Ovary (tissue), 9 donors: ENCODE measurements around the gene SLAMF9. TPM values are rescaled to one million over a fixed set of nuclear protein-coding genes. Genes with fewer than 3 reads are reported as not detected.

Source experiments
- DNase-seq, 5 donors: peaks; one replicate each; pipeline ENCODE4 v3.0.0-alpha.2; 2019 to 2020
- H3K27ac ChIP-seq, 2 donors: fragments of 200-600 bp; one replicate each; pipeline versions ENCODE4 v1.5.1 to v1.8.0; 2019 to 2022
- H3K27me3 ChIP-seq: fragments of 200-600 bp; one replicate; pipeline ENCODE4 v1.8.0; 2022
- H3K36me3 ChIP-seq: fragments of 200-600 bp; sonication (generic); one replicate; pipeline ENCODE4 v1.5.1; 2019
- H3K4me1 ChIP-seq: one replicate; pipeline ENCODE4 v1.8.1; 2013; ENCODE audit warnings: mild to moderate bottlenecking, moderate library complexity; ENCODE audit not compliant: insufficient read depth
- H3K4me3 ChIP-seq: fragments of 200-600 bp; sonication (generic); one replicate; pipeline ENCODE4 v1.5.1; 2017
- H3K9me3 ChIP-seq, 2 donors: fragments of 200-600 bp in 1 of 2; sonication (generic) in 1 of 2; one replicate each; pipeline versions ENCODE4 v1.5.1 to v1.8.1; 2013 to 2019; ENCODE audit warnings: mild to moderate bottlenecking in 1 of 2, moderate library complexity in 1 of 2
- CTCF ChIP-seq, 3 donors: fragments of 450-650 bp in 2 of 3; fragments of 200-600 bp in 1 of 3; IDR thresholded peaks; one replicate each; pipeline versions ENCODE4 v1.5.1 to v1.8.0; 2016 to 2022; ENCODE audit warnings: antibody characterized with exemption in 3 of 3, mild to moderate bottlenecking in 1 of 3
- EP300 ChIP-seq: sonication (generic); formaldehyde crosslinking; IDR thresholded peaks from one replicate; pipeline ENCODE4 v1.6.1; 2017; ENCODE audit warnings: antibody characterized with exemption
- POLR2A ChIP-seq: fragments of 450-650 bp; IDR thresholded peaks from one replicate; pipeline ENCODE4 v1.6.1; 2017; ENCODE audit warnings: antibody characterized with exemption, mild to moderate bottlenecking, moderate library complexity
- WGBS, 3 donors: extraction: QIAGEN DNeasy Blood & Tissue Kit in 1 of 3; methylation state at CpG; one replicate each; pipeline versions ENCODE4 v1.1.5 to v1.1.7; 2013 to 2017; 5-methylcytosine and 5-hydroxymethylcytosine counted together
- intact Hi-C, 4 donors: fragments of 100-400 bp; cut with DNase I; formaldehyde crosslinking; loops; one replicate each; pipeline versions ENCODE4 v1.11.0 to v1.15.1; 2022 to 2023
- polyA plus RNA-seq, 2 donors: library from polyadenylated mRNA; stranded (reverse); fragments of 200-250 nt in 1 of 2; fragments of 350-450 nt in 1 of 2; fragmentation: Illumina TruSeq in 1 of 2; extraction: RNeasy Lipid Tissue Mini Kit (QIAGEN cat#74804) in 1 of 2; gene quantifications; one replicate each; pipeline ENCODE4 v1.2.3, GENCODE V29; 2013 to 2014
- total RNA-seq, 7 donors: library from RNA; depleted of rRNA in 2 of 7; stranded (reverse); fragments of >200 nt in 2 of 7; fragmentation: NEBNext Ultra II Directional in 3 of 7; extraction: Animal tissue kit (Norgen Biotek cat#: 25700) in 3 of 7; gene quantifications; one replicate each; pipeline versions ENCODE4 v1.1.0 to v1.2.4, GENCODE V29; 2016 to 2023
- donor health status: DM: no; HTN: no; CAD: no; lungs with moderate emphysema.
- donor health status: DM: no; HTN: no; CAD: no.
- donor health status: Bipolar disorder and iron deficiency.
- donor health status: DM: yes; HTN: yes; CAD: no.
- donor health status: DM: no; HTN: no; CAD: no.
- donor health status: DM: yes; HTN: yes; CAD: no.

SLAMF9 gene
- total and polyA plus RNA-seq, 9 donors, result not detected

GRCh38 chr1:159930634-159931033 lies 23.4 kb downstream of the SLAMF9 start:
- TF ChIP-seq CTCF (IDR thresholded peaks at IDR 0.05), result no peak
- H3K27ac ChIP-seq, result no peak overlapping the region
- intact Hi-C loops, result no loop called here
- 88 to 95% (median 90%) methylated on average over 8 of the region's 8 CpGs for WGBS, 3 donors
- DNase-seq, result no peak
- H3K36me3 ChIP-seq, result no peaks in the 10 kb centered on the region
- H3K9me3 ChIP-seq, result no peaks in the 10 kb centered on the region
- H3K4me1 ChIP-seq, result no peaks in the 10 kb centered on the region
- H3K4me3 ChIP-seq, result no peak overlapping the region
- H3K27me3 ChIP-seq, result no peaks in the 10 kb centered on the region

- Histone ChIP-seq H3K4me1 (no peaks in the 10 kb centered on the region), H3K27ac (no peak overlapping the region), H3K9me3 (no peaks in the 10 kb centered on the region), H3K4me3 (no peak overlapping the region), H3K36me3 (no peaks in the 10 kb centered on the region), H3K27me3 (no peaks in the 10 kb centered on the region)
- no peak for TF ChIP-seq CTCF (IDR thresholded peaks at IDR 0.05)
- no peak for TF ChIP-seq EP300
- TF ChIP-seq POLR2A, result no peak
- intact Hi-C loops, result no loop called here
- WGBS, 3 donors, result 92 to 94% (median 94%) methylated on average over 11 of the region's 11 CpGs
- DNase-seq, result no peak
Measured at GRCh38 chr1:159930216-159930615, 23.8 kb downstream of the SLAMF9 start.

GRCh38 chr1:159929155-159930051 lies 24.6 kb downstream of the SLAMF9 start:
- no peak overlapping the region for H3K27ac ChIP-seq
- no peaks in the 10 kb centered on the region for H3K36me3 ChIP-seq
- 59 to 69% (median 61%) methylated on average over 48 of the region's 48 CpGs for WGBS, 3 donors
- DNase-seq, result peak; percentile 50 to 70 (median 57)
- H3K9me3 ChIP-seq, result no peaks in the 10 kb centered on the region
- H3K27me3 ChIP-seq, result no peaks in the 10 kb centered on the region
- no peaks in the 10 kb centered on the region for H3K4me1 ChIP-seq
- no peak for TF ChIP-seq CTCF (IDR thresholded peaks at IDR 0.05)
- no peak for TF ChIP-seq EP300
- TF ChIP-seq POLR2A, result no peak
- intact Hi-C loops, result loop anchor here in 2 of 4 donors (10.0 kb wide), 2 partner anchors 75 to 1465 kb away; no protein-coding TSS in a partner anchor
- H3K4me3 ChIP-seq, result no peak overlapping the region

- Histone ChIP-seq H3K36me3 (no peaks in the 10 kb centered on the region), H3K9me3 (no peaks in the 10 kb centered on the region), H3K4me1 (peaks cover 3% of the 10 kb centered on the region), H3K4me3 (no peak overlapping the region), H3K27me3 (no peaks in the 10 kb centered on the region), H3K27ac (no peak overlapping the region)
- no peak for DNase-seq
- intact Hi-C loops, result loop anchor here in 2 of 4 donors (10.0 kb wide), 2 partner anchors 74 to 1466 kb away; no protein-coding TSS in a partner anchor
- 92 to 95% (median 94%) methylated on average over 14 to 18 of the region's 18 CpGs for WGBS, 3 donors
- TF ChIP-seq EP300, result no peak
- no peak for TF ChIP-seq CTCF (IDR thresholded peaks at IDR 0.05)
- no peak for TF ChIP-seq POLR2A
Measured at GRCh38 chr1:159928491-159929050, 25.5 kb downstream of the SLAMF9 start.
